Mesenchymal stem cell (in vitro differentiated cells and primary cell): ENCODE data around the gene ZNF599.

Experiments
- DNase-seq: peaks from one replicate; pipeline ENCODE4 v3.0.0-alpha.2; 2013
- H2AFZ ChIP-seq: one replicate; pipeline ENCODE4 v1.6.1; 2013; ENCODE audit warnings: low read depth, mild to moderate bottlenecking, control low read depth, inconsistent platforms, low read length, moderate library complexity
- H2AK5ac ChIP-seq: 2 replicates; pipeline ENCODE4 v1.6.1; 2013; ENCODE audit warnings: low read length, moderate library complexity, mild to moderate bottlenecking, inconsistent platforms; ENCODE audit not compliant: severe bottlenecking
- H2BK120ac ChIP-seq: one replicate; pipeline ENCODE4 v1.6.1; 2013; ENCODE audit warnings: low read depth, mild to moderate bottlenecking, inconsistent platforms, low read length, moderate library complexity
- H2BK12ac ChIP-seq, 2 experiments: one replicate each; pipeline ENCODE4 v1.6.1; 2013; ENCODE audit warnings: inconsistent platforms in 2 of 2, low read length in 2 of 2, mild to moderate bottlenecking in 2 of 2, moderate library complexity in 2 of 2, control low read depth in 1 of 2
- H2BK15ac ChIP-seq: one replicate; pipeline ENCODE4 v1.6.1; 2013; ENCODE audit warnings: mild to moderate bottlenecking, low read depth, inconsistent platforms; ENCODE audit not compliant: poor library complexity, severe bottlenecking
- H2BK5ac ChIP-seq: 2 replicates; pipeline ENCODE4 v1.6.1; 2013; ENCODE audit warnings: low read depth, mild to moderate bottlenecking, low read length, control low read depth, inconsistent platforms; ENCODE audit not compliant: poor library complexity, severe bottlenecking
- H3K14ac ChIP-seq, 2 experiments: one replicate each; pipeline ENCODE4 v1.6.1; 2013; ENCODE audit warnings: inconsistent platforms in 2 of 2, low read length in 2 of 2, control low read depth in 1 of 2, mild to moderate bottlenecking in 1 of 2, moderate library complexity in 1 of 2
- H3K18ac ChIP-seq, 2 experiments: one replicate each; pipeline ENCODE4 v1.6.1; 2013; ENCODE audit warnings: inconsistent platforms in 2 of 2, low read length in 2 of 2, control low read depth in 1 of 2, low read depth in 1 of 2, mild to moderate bottlenecking in 1 of 2
- H3K23ac ChIP-seq, 2 experiments: one replicate each; pipeline ENCODE4 v1.6.1; 2013; ENCODE audit warnings: inconsistent platforms in 2 of 2, low read length in 2 of 2, mild to moderate bottlenecking in 2 of 2, moderate library complexity in 2 of 2, control low read depth in 1 of 2
- H3K27ac ChIP-seq: 2 replicates; pipeline ENCODE4 v1.5.1; 2013; ENCODE audit warnings: mild to moderate bottlenecking, moderate library complexity, low read length, control low read depth, inconsistent platforms; ENCODE audit not compliant: poor library complexity, severe bottlenecking
- H3K27me3 ChIP-seq, 2 experiments: 2 replicates each; pipeline versions ENCODE4 v1.6.1 to v1.7.0; 2013; ENCODE audit warnings: low read length in 2 of 2, mild to moderate bottlenecking in 2 of 2, moderate library complexity in 2 of 2, control low read depth in 1 of 2, inconsistent platforms in 1 of 2; ENCODE audit not compliant: control insufficient read depth in 1 of 2, insufficient read depth in 1 of 2
- H3K36me3 ChIP-seq, 2 experiments: 2 replicates each; pipeline versions ENCODE4 v1.6.1 to v1.7.0; 2013; ENCODE audit warnings: low read length in 2 of 2, control low read depth in 1 of 2, inconsistent platforms in 1 of 2, low read depth in 1 of 2, mild to moderate bottlenecking in 1 of 2; ENCODE audit not compliant: insufficient read depth in 2 of 2, control insufficient read depth in 1 of 2
- H3K4ac ChIP-seq, 2 experiments: one replicate each; pipeline ENCODE4 v1.6.1; 2013; ENCODE audit warnings: inconsistent platforms in 2 of 2, low read length in 2 of 2, mild to moderate bottlenecking in 2 of 2, moderate library complexity in 2 of 2, control low read depth in 1 of 2, low read depth in 1 of 2
- H3K4me1 ChIP-seq: 2 replicates; pipeline ENCODE4 v1.6.1; 2013; ENCODE audit warnings: low read depth, low read length, control low read depth; ENCODE audit not compliant: control insufficient read depth, insufficient read depth
- H3K4me2 ChIP-seq: 2 replicates; pipeline ENCODE4 v1.6.1; 2013; ENCODE audit warnings: low read length, mild to moderate bottlenecking, inconsistent platforms; ENCODE audit not compliant: poor library complexity, severe bottlenecking
- H3K4me3 ChIP-seq, 2 experiments: 2 replicates each; pipeline versions ENCODE4 v1.5.1 to v1.7.0; 2013; ENCODE audit warnings: low read length in 2 of 2, mild to moderate bottlenecking in 2 of 2, control low read depth in 1 of 2, low read depth in 1 of 2; ENCODE audit not compliant: insufficient read depth in 1 of 2
- H3K79me1 ChIP-seq: replicated peaks from 2 replicates; pipeline ENCODE4 v1.6.1; 2013; ENCODE audit warnings: mild to moderate bottlenecking, control low read depth, low read length, inconsistent platforms; ENCODE audit not compliant: poor library complexity, severe bottlenecking
- H3K9ac ChIP-seq: 2 replicates; pipeline ENCODE4 v1.7.0; 2013; ENCODE audit warnings: mild to moderate bottlenecking, low read length, moderate library complexity
- H3K9me3 ChIP-seq: 2 replicates; pipeline ENCODE4 v1.7.0; 2013; ENCODE audit warnings: mild to moderate bottlenecking, low read length; ENCODE audit not compliant: control insufficient read depth
- H4K8ac ChIP-seq: one replicate; pipeline ENCODE4 v1.6.1; 2013; ENCODE audit warnings: inconsistent platforms, mild to moderate bottlenecking, low read length, moderate library complexity
- H4K91ac ChIP-seq: one replicate; pipeline ENCODE4 v1.6.1; 2013; ENCODE audit warnings: mild to moderate bottlenecking, low read length, inconsistent platforms
- WGBS: methylation state at CpG from one replicate; pipeline ENCODE4 v1.1.7; 2013; ENCODE audit warnings: mixed read lengths; 5-methylcytosine and 5-hydroxymethylcytosine counted together

Gene ZNF599

GRCh38 chr19:34744896-34745690 is 27.9 kb downstream of the ZNF599 start:
- H3K36me3 ChIP-seq, result peaks cover 0 to 67% of the 10 kb centered on the region in 2 experiments
- no peak overlapping the region for H2BK5ac ChIP-seq
- H3K27me3 ChIP-seq, result no peaks in the 10 kb centered on the region
- no peak overlapping the region for H4K91ac ChIP-seq
- H3K23ac ChIP-seq, result no peak overlapping the region
- peaks cover 98% of the 10 kb centered on the region for H3K9me3 ChIP-seq
- no peak overlapping the region for H3K14ac ChIP-seq
- DNase-seq, result no peak
- H2BK12ac ChIP-seq, result no peak overlapping the region
- H4K8ac ChIP-seq, result no peak overlapping the region
- H3K4me2 ChIP-seq, result no peak overlapping the region
- H2AFZ ChIP-seq, result no peak overlapping the region
- H2BK15ac ChIP-seq, result no peak overlapping the region
- H3K4me3 ChIP-seq, result no peak overlapping the region
- no peak overlapping the region for H2BK120ac ChIP-seq
- H3K27ac ChIP-seq, result no peak overlapping the region
- 87% methylated on average over 2 of the region's 3 CpGs for whole genome bisulfite sequencing
- H3K4ac ChIP-seq, result no peak overlapping the region
- H3K4me1 ChIP-seq, result no peaks in the 10 kb centered on the region
- no peak overlapping the region for H2AK5ac ChIP-seq
- H3K18ac ChIP-seq, result no peak overlapping the region
- H3K79me1 ChIP-seq, result no peaks in the 10 kb centered on the region
- H3K9ac ChIP-seq, result no peak overlapping the region

GRCh38 chr19:34734537-34735103 is 38.4 kb downstream of the ZNF599 start:
- 22% methylated on average over 16 of the region's 16 CpGs for WGBS
- Histone ChIP-seq H3K4ac (peak overlapping the region in 1 of 2 experiments; percentile 81), H3K36me3 (peaks cover 25 to 45% of the 10 kb centered on the region in 2 experiments), H3K18ac (peak overlapping the region; percentile 58 to 96), H3K9ac (peak overlapping the region; percentile 95), H3K14ac (no peak overlapping the region), H2BK12ac (no peak overlapping the region), H2AFZ (peak overlapping the region; percentile 84), H2AK5ac (no peak overlapping the region), H3K4me2 (peak overlapping the region; percentile 70), H3K27me3 (no peaks in the 10 kb centered on the region), H3K23ac (no peak overlapping the region), H3K4me1 (peaks cover 10% of the 10 kb centered on the region), H3K9me3 (peaks cover 43% of the 10 kb centered on the region), H3K27ac (no peak overlapping the region), H2BK120ac (no peak overlapping the region), H3K79me1 (peaks cover 23% of the 10 kb centered on the region), H2BK5ac (peak overlapping the region; percentile 84), H4K8ac (peak overlapping the region; percentile 94), H2BK15ac (no peak overlapping the region), H3K4me3 (peak overlapping the region; percentile 85 to 89), H4K91ac (no peak overlapping the region)
- DNase-seq, result peak; percentile 95

DNA sequence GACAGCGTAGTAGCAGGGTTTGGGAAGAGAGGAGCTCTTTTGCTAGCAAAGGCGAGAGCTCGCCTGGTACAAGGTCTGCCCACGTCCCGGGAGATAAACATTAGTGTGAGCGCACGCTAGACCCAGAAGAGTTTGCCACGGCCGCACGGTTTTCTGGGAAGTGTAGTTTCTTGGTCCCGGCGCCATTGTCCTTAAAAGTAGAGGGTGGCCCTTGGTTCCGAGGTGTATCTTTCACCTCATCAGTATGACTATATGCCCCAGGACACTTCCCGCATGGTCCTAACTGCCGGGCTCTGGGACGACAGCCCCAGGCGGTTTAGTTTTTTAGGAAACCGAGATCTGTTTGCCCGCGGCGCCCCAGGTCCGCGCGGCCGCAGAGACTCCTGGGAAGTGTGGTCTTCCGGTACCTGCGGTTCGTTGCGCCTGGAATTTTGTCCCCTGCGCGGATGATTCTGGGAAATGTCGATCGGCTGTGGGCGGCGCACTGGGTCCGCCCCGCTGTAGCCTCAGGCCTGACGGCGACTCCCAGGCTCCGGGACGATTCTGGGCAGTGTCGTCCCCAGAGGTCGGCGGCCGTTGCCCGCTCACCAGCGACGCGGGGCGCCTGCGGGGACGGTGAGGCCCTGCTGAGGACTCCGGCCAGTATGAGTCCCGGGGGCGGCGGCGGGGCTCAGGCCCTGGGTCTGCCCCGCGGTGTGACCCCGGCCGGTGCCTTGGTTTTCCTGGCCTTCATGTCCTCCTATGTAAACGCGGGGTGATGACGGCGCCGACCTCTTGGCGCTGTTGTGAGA is 39.1 kb downstream of the ZNF599 start, which contains the start of gene ZNF181:
Gene ZNF181, plus strand, starts transcription at position 498 of the 791 bp plus-strand sequence. CDS start 795 bp downstream, outside the sequence.
- Histone ChIP-seq H2AFZ (peak within 1 kb of the TSS; percentile 87), H4K91ac (peak within 1 kb of the TSS; percentile 99), H4K8ac (peak within 1 kb of the TSS; percentile 94), H3K23ac (no peak within 1 kb of the TSS), H2AK5ac (no peak within 1 kb of the TSS), H3K4me2 (peak within 1 kb of the TSS; percentile 70), H2BK5ac (peak within 1 kb of the TSS; percentile 84), H3K18ac (peak within 1 kb of the TSS; percentile 61 to 96), H3K36me3 (peaks cover 21 to 38% of the 10 kb centered on the region in 2 experiments), H3K27me3 (no peaks in the 10 kb centered on the region), H3K4me3 (peak within 1 kb of the TSS; percentile 85 to 89), H2BK12ac (no peak within 1 kb of the TSS), H3K4me1 (peaks cover 10% of the 10 kb centered on the region), H3K9me3 (peaks cover 36% of the 10 kb centered on the region), H3K14ac (peak within 1 kb of the TSS in 1 of 2 experiments; percentile 89), H3K4ac (peak within 1 kb of the TSS in 1 of 2 experiments; percentile 81), H2BK120ac (peak within 1 kb of the TSS; percentile 21), H3K27ac (peak within 1 kb of the TSS; percentile 88), H3K9ac (peak within 1 kb of the TSS; percentile 95), H3K79me1 (peaks cover 23% of the 10 kb centered on the region), H2BK15ac (peak within 1 kb of the TSS; percentile 62)
- WGBS, result under 1% methylated on average over 64 of the region's 67 CpGs
- DNase-seq, result peak; percentile 94
